ENCODE results near the gene KTN1.

DNA sequence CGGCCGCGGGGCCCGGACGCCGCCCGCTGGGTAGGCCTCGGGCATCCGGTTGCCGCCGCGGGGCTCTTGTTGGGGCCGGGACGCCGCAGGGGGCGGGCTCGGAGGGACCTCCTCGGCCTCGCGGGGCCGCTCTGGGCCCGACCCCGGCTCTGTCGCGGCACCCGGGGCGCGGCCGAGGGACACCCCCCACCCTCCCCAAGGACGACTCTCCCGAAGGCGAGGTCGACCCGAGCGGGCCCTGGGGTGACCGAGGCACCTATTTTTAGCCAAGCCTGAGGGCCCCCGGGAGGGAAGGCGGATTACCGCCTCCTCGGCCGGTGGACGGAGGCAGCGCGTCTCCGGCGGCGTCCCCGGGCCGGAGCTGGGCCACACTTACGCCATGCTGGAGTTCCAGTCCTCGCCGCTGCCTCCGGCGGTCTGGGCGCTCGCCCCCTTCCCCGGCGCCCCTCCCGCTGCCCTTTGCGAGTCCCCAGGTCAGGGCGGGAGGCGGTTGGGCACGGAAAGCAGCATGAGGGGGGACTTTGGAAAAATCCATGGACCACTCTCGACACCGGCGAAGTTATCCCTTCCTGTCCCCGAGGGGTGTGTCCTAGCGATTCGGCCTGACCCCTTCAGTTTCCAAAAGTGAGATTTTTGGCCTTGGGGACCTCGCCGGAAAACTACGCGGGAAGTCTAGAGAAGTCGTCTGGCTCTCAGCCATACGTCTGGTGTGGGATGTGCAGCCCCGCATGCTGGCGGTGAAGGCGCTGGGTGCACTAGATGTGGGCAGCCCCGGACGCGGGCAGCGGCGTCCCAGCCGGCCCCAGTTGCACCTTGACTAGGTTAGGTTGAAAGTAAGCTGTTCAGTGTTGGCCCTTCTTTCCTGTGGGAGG lies 699 bp downstream of the KTN1 start:
- TF ChIP-seq CTCF (IDR thresholded peaks at IDR 0.05; ENCODE audit: poor library complexity, severe bottlenecking) (peak; percentile 10), POLR2AphosphoS5 (IDR thresholded peaks at IDR 0.05) (no peak), EP300 (conservative IDR thresholded peaks at IDR 0.05; ENCODE audit: poor library complexity, severe bottlenecking) (no peak), EZH2 (IDR thresholded peaks at IDR 0.05; ENCODE audit: borderline replicate concordance, insufficient read depth, low read length, poor library complexity, severe bottlenecking) (no peak)
- TF ChIP-seq, protein P1, sequence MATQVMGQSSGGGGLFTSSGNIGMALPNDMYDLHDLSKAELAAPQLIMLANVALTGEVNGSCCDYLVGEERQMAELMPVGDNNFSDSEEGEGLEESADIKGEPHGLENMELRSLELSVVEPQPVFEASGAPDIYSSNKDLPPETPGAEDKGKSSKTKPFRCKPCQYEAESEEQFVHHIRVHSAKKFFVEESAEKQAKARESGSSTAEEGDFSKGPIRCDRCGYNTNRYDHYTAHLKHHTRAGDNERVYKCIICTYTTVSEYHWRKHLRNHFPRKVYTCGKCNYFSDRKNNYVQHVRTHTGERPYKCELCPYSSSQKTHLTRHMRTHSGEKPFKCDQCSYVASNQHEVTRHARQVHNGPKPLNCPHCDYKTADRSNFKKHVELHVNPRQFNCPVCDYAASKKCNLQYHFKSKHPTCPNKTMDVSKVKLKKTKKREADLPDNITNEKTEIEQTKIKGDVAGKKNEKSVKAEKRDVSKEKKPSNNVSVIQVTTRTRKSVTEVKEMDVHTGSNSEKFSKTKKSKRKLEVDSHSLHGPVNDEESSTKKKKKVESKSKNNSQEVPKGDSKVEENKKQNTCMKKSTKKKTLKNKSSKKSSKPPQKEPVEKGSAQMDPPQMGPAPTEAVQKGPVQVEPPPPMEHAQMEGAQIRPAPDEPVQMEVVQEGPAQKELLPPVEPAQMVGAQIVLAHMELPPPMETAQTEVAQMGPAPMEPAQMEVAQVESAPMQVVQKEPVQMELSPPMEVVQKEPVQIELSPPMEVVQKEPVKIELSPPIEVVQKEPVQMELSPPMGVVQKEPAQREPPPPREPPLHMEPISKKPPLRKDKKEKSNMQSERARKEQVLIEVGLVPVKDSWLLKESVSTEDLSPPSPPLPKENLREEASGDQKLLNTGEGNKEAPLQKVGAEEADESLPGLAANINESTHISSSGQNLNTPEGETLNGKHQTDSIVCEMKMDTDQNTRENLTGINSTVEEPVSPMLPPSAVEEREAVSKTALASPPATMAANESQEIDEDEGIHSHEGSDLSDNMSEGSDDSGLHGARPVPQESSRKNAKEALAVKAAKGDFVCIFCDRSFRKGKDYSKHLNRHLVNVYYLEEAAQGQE (IDR thresholded peaks at IDR 0.05; ENCODE audit: borderline replicate concordance), result no peak

Measured in neural cell (in vitro differentiated cells).